OCI-LY7 (cell line): ENCODE data around the gene CTNND2. TPM values are rescaled to one million over a fixed set of nuclear protein-coding genes. Genes with fewer than 3 reads are reported as not detected.

ENCODE experiments used
- BruUV-seq: library from RNA; stranded (reverse); fragments of 400-500 nt; replicated peaks from 2 replicates; lab custom pipeline; 2021; lab: Mats Ljungman, UMichigan
- CTCF ChIA-PET: fragments of 300-600 bp; sonication (Branson Sonifier 250); formaldehyde crosslinking; loops from one replicate; lab custom pipeline; 2022; ENCODE audit warnings: antibody characterized with exemption; ENCODE audit not compliant: unreplicated experiment; lab: Charles Lee
- POLR2A ChIA-PET: fragments of 300-600 bp; sonication (Branson Sonifier 250); formaldehyde crosslinking; loops from one replicate; lab custom pipeline; 2022; ENCODE audit warnings: antibody characterized with exemption; lab: Charles Lee
- DNase-seq: peaks from one replicate; pipeline ENCODE4 v3.0.0-alpha.2; 2015; ENCODE audit warnings: low spot score
- H2AFZ ChIP-seq: fragments of 200-600 bp; sonication (generic), shearing (Covaris generic); 2 replicates; pipeline ENCODE4 v1.6.1; 2014; ENCODE audit warnings: mild to moderate bottlenecking, antibody characterized with exemption, low read length, moderate library complexity
- H3K27ac ChIP-seq: fragments of 200-600 bp; sonication (generic); 2 replicates; pipeline ENCODE4 v1.5.1; 2014; ENCODE audit warnings: mixed run types, low read depth, mild to moderate bottlenecking, moderate library complexity, low read length, inconsistent platforms; ENCODE audit not compliant: poor library complexity, severe bottlenecking
- H3K36me3 ChIP-seq: fragments of 200-600 bp; sonication (generic); 2 replicates; pipeline ENCODE4 v1.6.1; 2014; ENCODE audit warnings: mild to moderate bottlenecking, antibody characterized with exemption, low read length, moderate library complexity, mixed read lengths; ENCODE audit not compliant: insufficient read depth
- H3K4me1 ChIP-seq: fragments of 200-600 bp; sonication (generic); 2 replicates; pipeline ENCODE4 v1.5.1; 2014; ENCODE audit warnings: mild to moderate bottlenecking, low read length; ENCODE audit not compliant: insufficient read depth, poor library complexity, severe bottlenecking
- H3K4me2 ChIP-seq: fragments of 200-600 bp; sonication (generic); 2 replicates; pipeline ENCODE4 v1.6.1; 2014; ENCODE audit warnings: mild to moderate bottlenecking, low read length
- H3K4me3 ChIP-seq: fragments of 200-600 bp; sonication (generic); 2 replicates; pipeline ENCODE4 v1.5.1; 2014; ENCODE audit warnings: mild to moderate bottlenecking, low read depth, low read length; ENCODE audit not compliant: poor library complexity, severe bottlenecking
- H3K79me2 ChIP-seq: fragments of 200-600 bp; sonication (generic); 2 replicates; pipeline ENCODE4 v1.6.1; 2016; ENCODE audit warnings: low read depth, mild to moderate bottlenecking, low read length, moderate library complexity, mixed read lengths; ENCODE audit not compliant: insufficient read depth
- H3K9me2 ChIP-seq: fragments of 200-600 bp; sonication (generic); 2 replicates; pipeline ENCODE4 v1.6.1; 2016; ENCODE audit warnings: mild to moderate bottlenecking, low read length, mixed read lengths; ENCODE audit not compliant: insufficient read depth
- H3K9me3 ChIP-seq: fragments of 200-600 bp; sonication (generic); 2 replicates; pipeline ENCODE4 v1.6.1; 2014; ENCODE audit warnings: mild to moderate bottlenecking, mixed run types, low read length, mixed read lengths
- H4K20me1 ChIP-seq: fragments of 200-600 bp; sonication (generic); 2 replicates; pipeline ENCODE4 v1.6.1; 2014; ENCODE audit warnings: mild to moderate bottlenecking, antibody characterized with exemption, low read length, moderate library complexity, mixed read lengths; ENCODE audit not compliant: insufficient read depth
- EZH2phosphoT487 ChIP-seq: fragments of 200-600 bp; sonication (generic); IDR thresholded peaks from 2 replicates; pipeline ENCODE4 v1.6.1; 2018; ENCODE audit warnings: low read depth, borderline replicate concordance, mild to moderate bottlenecking, mixed run types, antibody characterized with exemption, low read length, moderate library complexity, mixed read lengths
- intact Hi-C: fragments of 100-400 bp; cut with micrococcal nuclease; formaldehyde crosslinking; loops from one replicate; pipeline ENCODE4 v1.10.0; 2022; ENCODE audit not compliant: unreplicated experiment
- total RNA-seq, 2 experiments: library from RNA; depleted of rRNA in 1 of 2; stranded (reverse); fragments of >200 nt in 1 of 2; shearing (Covaris generic) in 1 of 2; gene quantifications; 2 replicates each; pipeline ENCODE4 v1.2.3, GENCODE V29; 2014 to 2022
- TF ChIP-seq, protein P1 (sequence below): fragments of 200-600 bp; sonication (generic); conservative IDR thresholded peaks from 2 replicates; pipeline ENCODE4 v1.5.1; 2014; ENCODE audit warnings: mild to moderate bottlenecking, antibody characterized with exemption, low read length, moderate library complexity, mixed read lengths

Gene CTNND2
- total RNA-seq, 2 experiments from 2014 or later = not detected

DNA sequence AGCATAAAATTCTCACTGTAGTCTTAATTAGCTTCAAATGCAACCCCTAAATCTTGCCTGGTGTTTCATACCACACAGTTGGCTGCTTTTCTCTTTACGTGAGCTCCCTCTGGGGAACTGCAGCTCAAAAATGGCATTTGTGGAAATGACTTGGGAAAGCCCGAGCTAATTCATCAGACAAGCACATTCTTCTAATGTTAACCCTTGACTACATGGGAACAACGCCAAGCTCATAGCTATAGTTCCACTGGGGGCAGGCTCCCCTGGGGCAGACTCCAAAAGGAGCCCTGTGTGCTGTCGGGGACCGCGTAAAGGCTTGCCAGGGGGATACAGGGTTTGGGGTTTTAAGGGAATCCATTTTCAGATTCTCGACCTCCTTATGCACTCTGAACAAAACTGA lies 841.8 kb downstream of the CTNND2 start:
- Histone ChIP-seq H3K4me3 (no peak overlapping the region), H3K4me2 (no peak overlapping the region), H3K9me2 (no peaks in the 10 kb centered on the region), H3K4me1 (no peaks in the 10 kb centered on the region), H4K20me1 (no peaks in the 10 kb centered on the region), H3K79me2 (no peaks in the 10 kb centered on the region), H3K9me3 (no peaks in the 10 kb centered on the region), H2AFZ (no peak overlapping the region), H3K27ac (no peak overlapping the region), H3K36me3 (no peaks in the 10 kb centered on the region)
- intact Hi-C loops = no loop called here
- POLR2A ChIA-PET = no interaction called here
- CTCF ChIA-PET = no interaction called here
- BruUV-seq = no TSS peak
- no peak for TF ChIP-seq EZH2phosphoT487
- TF ChIP-seq, protein P1, sequence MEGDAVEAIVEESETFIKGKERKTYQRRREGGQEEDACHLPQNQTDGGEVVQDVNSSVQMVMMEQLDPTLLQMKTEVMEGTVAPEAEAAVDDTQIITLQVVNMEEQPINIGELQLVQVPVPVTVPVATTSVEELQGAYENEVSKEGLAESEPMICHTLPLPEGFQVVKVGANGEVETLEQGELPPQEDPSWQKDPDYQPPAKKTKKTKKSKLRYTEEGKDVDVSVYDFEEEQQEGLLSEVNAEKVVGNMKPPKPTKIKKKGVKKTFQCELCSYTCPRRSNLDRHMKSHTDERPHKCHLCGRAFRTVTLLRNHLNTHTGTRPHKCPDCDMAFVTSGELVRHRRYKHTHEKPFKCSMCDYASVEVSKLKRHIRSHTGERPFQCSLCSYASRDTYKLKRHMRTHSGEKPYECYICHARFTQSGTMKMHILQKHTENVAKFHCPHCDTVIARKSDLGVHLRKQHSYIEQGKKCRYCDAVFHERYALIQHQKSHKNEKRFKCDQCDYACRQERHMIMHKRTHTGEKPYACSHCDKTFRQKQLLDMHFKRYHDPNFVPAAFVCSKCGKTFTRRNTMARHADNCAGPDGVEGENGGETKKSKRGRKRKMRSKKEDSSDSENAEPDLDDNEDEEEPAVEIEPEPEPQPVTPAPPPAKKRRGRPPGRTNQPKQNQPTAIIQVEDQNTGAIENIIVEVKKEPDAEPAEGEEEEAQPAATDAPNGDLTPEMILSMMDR = no peak
- DNase-seq = no peak

DNA sequence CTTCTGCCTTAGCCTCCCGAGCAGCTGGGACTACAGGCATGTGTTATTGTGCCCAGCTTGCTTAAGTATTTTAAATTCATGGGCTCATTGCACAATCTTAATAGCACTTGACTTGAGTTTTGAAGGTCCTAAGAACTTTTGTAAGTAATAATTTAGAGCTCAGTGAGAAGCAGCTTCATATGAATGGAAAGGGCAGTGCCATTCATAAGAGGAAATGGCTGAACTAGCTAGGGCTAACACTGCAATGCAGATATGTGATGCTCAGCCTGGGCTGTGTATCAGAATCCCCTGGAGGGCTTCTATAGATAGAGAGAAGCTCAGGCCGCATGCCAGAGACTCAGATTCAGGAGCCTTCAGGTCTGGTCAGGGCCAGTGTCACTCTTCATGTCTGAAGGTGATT lies 847.7 kb downstream of the CTNND2 start:
- CTCF ChIA-PET = no interaction called here
- H3K36me3 ChIP-seq = no peaks in the 10 kb centered on the region
- no peaks in the 10 kb centered on the region for H3K9me3 ChIP-seq
- no peak for DNase-seq
- intact Hi-C loops = no loop called here
- BruUV-seq = no TSS peak
- H3K79me2 ChIP-seq = no peaks in the 10 kb centered on the region
- H2AFZ ChIP-seq = no peak overlapping the region
- H3K4me1 ChIP-seq = no peaks in the 10 kb centered on the region
- no peak overlapping the region for H3K4me2 ChIP-seq
- H3K4me3 ChIP-seq = no peak overlapping the region
- H3K9me2 ChIP-seq = no peaks in the 10 kb centered on the region
- H3K27ac ChIP-seq = no peak overlapping the region
- POLR2A ChIA-PET = interaction anchor here (0.6 kb wide), 1 partner anchor 18 kb away, joined by 3 read pairs; no protein-coding TSS in a partner anchor
- H4K20me1 ChIP-seq = no peaks in the 10 kb centered on the region
- TF ChIP-seq, protein P1 = no peak
- no peak for TF ChIP-seq EZH2phosphoT487

DNA sequence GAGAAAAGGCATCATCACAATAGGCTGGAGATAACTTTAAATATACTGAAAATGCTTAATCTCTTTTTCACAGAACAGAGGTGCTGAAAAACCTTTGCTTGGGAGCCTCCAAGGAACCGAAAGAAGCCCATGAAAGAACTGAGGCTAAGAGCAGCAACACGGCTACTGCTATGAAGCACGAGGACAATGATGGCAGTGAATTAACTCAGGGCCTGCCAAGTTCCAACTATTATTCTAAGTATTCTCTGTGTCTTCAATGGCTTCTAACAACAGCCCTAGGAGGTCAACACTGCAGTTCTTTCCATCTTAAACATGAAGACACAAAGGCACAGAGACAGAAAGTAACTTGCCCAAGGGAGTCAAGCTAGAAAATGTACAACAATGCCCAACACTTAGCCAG lies 850.2 kb downstream of the CTNND2 start:
- H3K9me3 ChIP-seq = no peaks in the 10 kb centered on the region
- H3K36me3 ChIP-seq = no peaks in the 10 kb centered on the region
- ChIA-PET POLR2A (interaction anchor here (0.8 kb wide), 1 partner anchor 24 kb away, joined by 3 read pairs; no protein-coding TSS in a partner anchor), CTCF (no interaction called here)
- no peaks in the 10 kb centered on the region for H3K79me2 ChIP-seq
- H3K9me2 ChIP-seq = no peaks in the 10 kb centered on the region
- intact Hi-C loops = no loop called here
- no peak for TF ChIP-seq EZH2phosphoT487
- TF ChIP-seq, protein P1 = no peak
- H4K20me1 ChIP-seq = no peaks in the 10 kb centered on the region
- no peak overlapping the region for H2AFZ ChIP-seq
- no peak overlapping the region for H3K27ac ChIP-seq
- no peak for DNase-seq
- no TSS peak for BruUV-seq
- no peak overlapping the region for H3K4me2 ChIP-seq
- no peaks in the 10 kb centered on the region for H3K4me1 ChIP-seq
- H3K4me3 ChIP-seq = no peak overlapping the region
